GM23338 (cell line): Measurements from ENCODE around the gene ALG5. TPM values are rescaled to one million over a fixed set of nuclear protein-coding genes. Genes with fewer than 3 reads are reported as not detected.

Experiments used
- ATAC-seq: fragments of 200-7000 bp; cut with Tn5 transposase; 3 replicates; pipeline ENCODE4 v1.9.1; 2020
- DNase-seq: peaks from one replicate; pipeline ENCODE4 v3.0.0-alpha.2; 2015; ENCODE audit warnings: low spot score
- H2AFZ ChIP-seq: fragments of 200-600 bp; sonication (generic); 2 replicates; pipeline ENCODE4 v1.8.0; 2016; ENCODE audit warnings: antibody characterized with exemption, mild to moderate bottlenecking, moderate library complexity
- H3F3A ChIP-seq: fragments of 200-600 bp; sonication (generic); replicated peaks from 2 replicates; pipeline ENCODE4 v1.8.0; 2017; ENCODE audit warnings: antibody characterized with exemption, mixed run types, low read depth
- H3K27ac ChIP-seq: fragments of 200-600 bp; sonication (generic); 2 replicates; pipeline ENCODE4 v1.6.1; 2016; ENCODE audit warnings: low read depth
- H3K27me3 ChIP-seq: fragments of 200-600 bp; sonication (generic); 2 replicates; pipeline ENCODE4 v1.8.0; 2016; ENCODE audit warnings: mild to moderate bottlenecking, mixed run types, moderate library complexity; ENCODE audit not compliant: insufficient read depth
- H3K36me3 ChIP-seq: fragments of 200-600 bp; sonication (generic); 2 replicates; pipeline ENCODE4 v1.8.0; 2016; ENCODE audit warnings: mild to moderate bottlenecking; ENCODE audit not compliant: insufficient read depth
- H3K4me1 ChIP-seq: fragments of 200-600 bp; sonication (generic); 2 replicates; pipeline ENCODE4 v1.8.0; 2016; ENCODE audit warnings: mild to moderate bottlenecking, moderate library complexity; ENCODE audit not compliant: insufficient read depth
- H3K4me2 ChIP-seq: fragments of 200-600 bp; sonication (generic); 2 replicates; pipeline ENCODE4 v1.7.1; 2017; ENCODE audit warnings: mixed run types
- H3K4me3 ChIP-seq: fragments of 200-600 bp; sonication (generic); 2 replicates; pipeline ENCODE4 v1.6.1; 2016; ENCODE audit warnings: mixed run types
- H3K79me2 ChIP-seq: fragments of 200-600 bp; sonication (generic); replicated peaks from 2 replicates; pipeline ENCODE4 v1.8.0; 2017; ENCODE audit warnings: mild to moderate bottlenecking; ENCODE audit not compliant: insufficient read depth
- H3K9me2 ChIP-seq: fragments of 200-600 bp; sonication (generic); 2 replicates; pipeline ENCODE4 v1.8.0; 2017; ENCODE audit not compliant: insufficient read depth
- H4K20me1 ChIP-seq: fragments of 200-600 bp; sonication (generic); replicated peaks from 2 replicates; pipeline ENCODE4 v1.8.0; 2017; ENCODE audit warnings: mild to moderate bottlenecking; ENCODE audit not compliant: insufficient read depth
- H3K27ac Mint-ChIP-seq: 2 replicates; pipeline ENCODE4 v1.8.0; 2020; ENCODE audit warnings: inconsistent platforms, mild to moderate bottlenecking, moderate library complexity, mixed read lengths
- H3K27me3 Mint-ChIP-seq: 3 replicates; pipeline ENCODE4 v1.8.0; 2022; ENCODE audit warnings: low read depth, mild to moderate bottlenecking, moderate library complexity, mixed read lengths, inconsistent platforms; ENCODE audit not compliant: insufficient read depth, poor library complexity
- H3K36me3 Mint-ChIP-seq: 3 replicates; pipeline ENCODE4 v1.8.0; 2021; ENCODE audit warnings: low read depth, mild to moderate bottlenecking, inconsistent platforms, moderate library complexity, mixed read lengths
- H3K4me1 Mint-ChIP-seq: 3 replicates; pipeline ENCODE4 v1.8.0; 2020; ENCODE audit warnings: mild to moderate bottlenecking, inconsistent platforms, mixed read lengths
- H3K4me3 Mint-ChIP-seq: 3 replicates; pipeline ENCODE4 v1.8.0; 2021; ENCODE audit warnings: moderate library complexity, mild to moderate bottlenecking, inconsistent platforms, mixed read lengths
- H3K9me3 Mint-ChIP-seq: 3 replicates; pipeline ENCODE4 v1.8.0; 2020; ENCODE audit warnings: moderate library complexity, mild to moderate bottlenecking, inconsistent platforms, mixed read lengths
- CREB1 ChIP-seq: fragments of 250-450 bp; sonication (Bioruptor Pico); IDR thresholded peaks from 2 replicates; pipeline ENCODE4 v1.5.0; 2020; ENCODE audit warnings: low read depth, mild to moderate bottlenecking, moderate library complexity
- EZH2phosphoT487 ChIP-seq: fragments of 200-600 bp; sonication (generic); IDR thresholded peaks from one replicate; pipeline ENCODE4 v1.8.1; 2018; ENCODE audit warnings: antibody characterized with exemption; ENCODE audit not compliant: unreplicated experiment
- JUNB ChIP-seq: IDR thresholded peaks from one replicate; pipeline ENCODE4 v1.6.1; 2016; ENCODE audit warnings: antibody characterized with exemption; ENCODE audit not compliant: unreplicated experiment
- NANOG ChIP-seq: IDR thresholded peaks from 2 replicates; pipeline ENCODE4 v1.6.1; 2016; ENCODE audit warnings: antibody characterized with exemption, borderline replicate concordance
- POLR2AphosphoS5 ChIP-seq: IDR thresholded peaks from 2 replicates; pipeline ENCODE4 v1.6.1; 2016; ENCODE audit warnings: antibody characterized with exemption, low read depth
- STAT1 ChIP-seq: IDR thresholded peaks from one replicate; pipeline ENCODE4 v1.6.1; 2016; ENCODE audit warnings: antibody characterized with exemption; ENCODE audit not compliant: unreplicated experiment
- ZNF114 ChIP-seq: fragments of 250-450 bp; sonication (Bioruptor Pico); IDR thresholded peaks from 2 replicates; pipeline ENCODE4 v1.5.0; 2020; ENCODE audit warnings: mild to moderate bottlenecking, moderate library complexity
- ZNF331 ChIP-seq: fragments of 250-450 bp; sonication (Bioruptor Pico); IDR thresholded peaks from 2 replicates; pipeline ENCODE4 v1.5.0; 2020; ENCODE audit warnings: low read depth, mild to moderate bottlenecking, moderate library complexity
- polyA plus RNA-seq: library from polyadenylated mRNA; unstranded; fragments of >200 nt; fragmentation: Nextera tagmentation; extraction: Ambion mirVana; gene quantifications from 2 replicates; pipeline ENCODE4 v1.2.1, GENCODE V29; 2016
- total RNA-seq: library from RNA; depleted of rRNA; stranded (reverse); fragments of >200 nt; shearing (Covaris generic); gene quantifications from 2 replicates; pipeline ENCODE4 v1.2.3, GENCODE V29; 2014
- TF ChIP-seq, protein P1 (sequence below): fragments of 250-450 bp; sonication (Bioruptor Pico); IDR thresholded peaks from 2 replicates; pipeline ENCODE4 v1.5.0; 2020; ENCODE audit warnings: mild to moderate bottlenecking, moderate library complexity

The ALG5 gene
- total and polyA plus RNA-seq, 2 experiments from 2014 or later = 15.6 to 34.0 TPM

DNA sequence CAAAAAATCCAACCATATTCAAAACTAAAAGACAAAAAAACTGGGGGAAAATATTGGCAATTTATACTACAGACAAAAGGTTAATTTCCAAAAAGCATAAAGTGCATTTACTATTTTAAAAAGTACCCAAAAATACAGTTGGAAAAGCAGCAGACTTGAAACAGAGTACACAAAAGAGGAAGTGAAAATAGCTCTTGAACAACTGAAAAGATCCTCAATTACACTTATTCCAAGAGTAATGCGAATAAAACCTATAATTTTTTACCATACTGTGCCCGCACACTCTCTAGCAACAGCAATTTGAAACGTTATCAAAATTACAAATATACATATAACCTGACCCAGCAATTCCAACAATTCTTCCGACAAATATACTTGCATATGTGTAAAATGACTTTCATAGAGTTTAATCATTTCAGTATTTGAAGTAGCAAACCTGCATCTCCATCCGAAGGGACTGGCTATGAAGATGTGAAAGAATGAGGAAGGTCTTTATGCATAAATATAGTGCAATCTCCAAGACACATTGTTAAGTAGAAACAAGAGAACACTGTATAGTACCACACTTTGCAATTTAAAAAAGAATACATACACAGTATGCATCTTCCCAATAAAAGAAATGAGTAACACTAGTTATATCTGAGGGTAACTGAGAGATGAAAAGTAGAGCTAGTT is 25.4 kb downstream of the ALG5 start (continued):
- TF ChIP-seq ZNF331 (no peak), ZNF114 (CRISPR knock-in tag) (no peak)
- TF ChIP-seq, protein P1, sequence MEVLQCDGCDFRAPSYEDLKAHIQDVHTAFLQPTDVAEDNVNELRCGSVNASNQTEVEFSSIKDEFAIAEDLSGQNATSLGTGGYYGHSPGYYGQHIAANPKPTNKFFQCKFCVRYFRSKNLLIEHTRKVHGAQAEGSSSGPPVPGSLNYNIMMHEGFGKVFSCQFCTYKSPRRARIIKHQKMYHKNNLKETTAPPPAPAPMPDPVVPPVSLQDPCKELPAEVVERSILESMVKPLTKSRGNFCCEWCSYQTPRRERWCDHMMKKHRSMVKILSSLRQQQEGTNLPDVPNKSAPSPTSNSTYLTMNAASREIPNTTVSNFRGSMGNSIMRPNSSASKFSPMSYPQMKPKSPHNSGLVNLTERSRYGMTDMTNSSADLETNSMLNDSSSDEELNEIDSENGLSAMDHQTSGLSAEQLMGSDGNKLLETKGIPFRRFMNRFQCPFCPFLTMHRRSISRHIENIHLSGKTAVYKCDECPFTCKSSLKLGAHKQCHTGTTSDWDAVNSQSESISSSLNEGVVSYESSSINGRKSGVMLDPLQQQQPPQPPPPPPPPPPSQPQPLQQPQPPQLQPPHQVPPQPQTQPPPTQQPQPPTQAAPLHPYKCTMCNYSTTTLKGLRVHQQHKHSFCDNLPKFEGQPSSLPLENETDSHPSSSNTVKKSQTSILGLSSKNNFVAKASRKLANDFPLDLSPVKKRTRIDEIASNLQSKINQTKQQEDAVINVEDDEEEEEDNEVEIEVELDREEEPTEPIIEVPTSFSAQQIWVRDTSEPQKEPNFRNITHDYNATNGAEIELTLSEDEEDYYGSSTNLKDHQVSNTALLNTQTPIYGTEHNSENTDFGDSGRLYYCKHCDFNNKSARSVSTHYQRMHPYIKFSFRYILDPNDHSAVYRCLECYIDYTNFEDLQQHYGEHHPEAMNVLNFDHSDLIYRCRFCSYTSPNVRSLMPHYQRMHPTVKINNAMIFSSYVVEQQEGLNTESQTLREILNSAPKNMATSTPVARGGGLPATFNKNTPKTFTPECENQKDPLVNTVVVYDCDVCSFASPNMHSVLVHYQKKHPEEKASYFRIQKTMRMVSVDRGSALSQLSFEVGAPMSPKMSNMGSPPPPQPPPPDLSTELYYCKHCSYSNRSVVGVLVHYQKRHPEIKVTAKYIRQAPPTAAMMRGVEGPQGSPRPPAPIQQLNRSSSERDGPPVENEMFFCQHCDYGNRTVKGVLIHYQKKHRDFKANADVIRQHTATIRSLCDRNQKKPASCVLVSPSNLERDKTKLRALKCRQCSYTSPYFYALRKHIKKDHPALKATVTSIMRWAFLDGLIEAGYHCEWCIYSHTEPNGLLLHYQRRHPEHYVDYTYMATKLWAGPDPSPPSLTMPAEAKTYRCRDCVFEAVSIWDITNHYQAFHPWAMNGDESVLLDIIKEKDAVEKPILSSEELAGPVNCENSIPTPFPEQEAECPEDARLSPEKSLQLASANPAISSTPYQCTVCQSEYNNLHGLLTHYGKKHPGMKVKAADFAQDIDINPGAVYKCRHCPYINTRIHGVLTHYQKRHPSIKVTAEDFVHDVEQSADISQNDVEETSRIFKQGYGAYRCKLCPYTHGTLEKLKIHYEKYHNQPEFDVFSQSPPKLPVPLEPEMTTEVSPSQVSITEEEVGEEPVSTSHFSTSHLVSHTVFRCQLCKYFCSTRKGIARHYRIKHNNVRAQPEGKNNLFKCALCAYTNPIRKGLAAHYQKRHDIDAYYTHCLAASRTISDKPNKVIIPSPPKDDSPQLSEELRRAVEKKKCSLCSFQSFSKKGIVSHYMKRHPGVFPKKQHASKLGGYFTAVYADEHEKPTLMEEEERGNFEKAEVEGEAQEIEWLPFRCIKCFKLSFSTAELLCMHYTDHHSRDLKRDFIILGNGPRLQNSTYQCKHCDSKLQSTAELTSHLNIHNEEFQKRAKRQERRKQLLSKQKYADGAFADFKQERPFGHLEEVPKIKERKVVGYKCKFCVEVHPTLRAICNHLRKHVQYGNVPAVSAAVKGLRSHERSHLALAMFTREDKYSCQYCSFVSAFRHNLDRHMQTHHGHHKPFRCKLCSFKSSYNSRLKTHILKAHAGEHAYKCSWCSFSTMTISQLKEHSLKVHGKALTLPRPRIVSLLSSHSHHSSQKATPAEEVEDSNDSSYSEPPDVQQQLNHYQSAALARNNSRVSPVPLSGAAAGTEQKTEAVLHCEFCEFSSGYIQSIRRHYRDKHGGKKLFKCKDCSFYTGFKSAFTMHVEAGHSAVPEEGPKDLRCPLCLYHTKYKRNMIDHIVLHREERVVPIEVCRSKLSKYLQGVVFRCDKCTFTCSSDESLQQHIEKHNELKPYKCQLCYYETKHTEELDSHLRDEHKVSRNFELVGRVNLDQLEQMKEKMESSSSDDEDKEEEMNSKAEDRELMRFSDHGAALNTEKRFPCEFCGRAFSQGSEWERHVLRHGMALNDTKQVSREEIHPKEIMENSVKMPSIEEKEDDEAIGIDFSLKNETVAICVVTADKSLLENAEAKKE = no peak

DNA sequence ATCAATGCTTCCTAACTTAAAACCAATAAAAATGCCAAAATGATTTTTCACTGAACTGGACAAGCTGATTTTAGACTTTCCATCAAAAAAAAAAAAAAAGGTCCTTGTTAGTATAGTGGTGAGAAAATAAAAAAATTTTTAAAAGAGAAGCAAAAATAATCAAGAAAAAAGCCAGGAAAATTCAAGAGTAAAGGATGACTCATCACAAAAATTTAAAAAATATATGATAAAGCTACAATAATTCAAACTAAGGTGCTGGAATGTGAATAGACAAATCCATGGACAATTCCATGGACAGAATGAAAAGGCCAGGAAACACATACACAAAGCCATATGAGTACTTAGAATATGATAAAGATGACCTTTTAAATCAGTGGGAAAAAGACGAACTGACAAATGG is 26.1 kb downstream of the ALG5 start:
- Mint-ChIP-seq H3K27ac (no peak overlapping the region), H3K36me3 (peaks cover 60% of the 10 kb centered on the region), H3K27me3 (no peaks in the 10 kb centered on the region), H3K4me3 (no peak overlapping the region), H3K4me1 (no peaks in the 10 kb centered on the region), H3K9me3 (peaks cover 5% of the 10 kb centered on the region; the same call in 2 of the 3 replicates)
- ATAC-seq = no peak
- H3K79me2 ChIP-seq = no peaks in the 10 kb centered on the region; the same call in 1 of the 2 replicates
- no peaks in the 10 kb centered on the region for H4K20me1 ChIP-seq
- no peaks in the 10 kb centered on the region for H3K27me3 ChIP-seq
- no peak overlapping the region for H3K4me2 ChIP-seq
- no peak overlapping the region for H3K27ac ChIP-seq
- peaks cover 14% of the 10 kb centered on the region; the same call in 1 of the 2 replicates for H3K36me3 ChIP-seq
- no peaks in the 10 kb centered on the region for H3F3A ChIP-seq
- H3K4me1 ChIP-seq = no peaks in the 10 kb centered on the region
- no peaks in the 10 kb centered on the region for H3K9me2 ChIP-seq
- no peak overlapping the region for H3K4me3 ChIP-seq
- H2AFZ ChIP-seq = no peak overlapping the region
- DNase-seq = no peak
- TF ChIP-seq POLR2AphosphoS5 = no peak
- TF ChIP-seq ZNF114 (CRISPR knock-in tag) = no peak
- no peak for TF ChIP-seq NANOG
- no peak for TF ChIP-seq EZH2phosphoT487
- TF ChIP-seq STAT1 = no peak
- no peak for TF ChIP-seq JUNB
- TF ChIP-seq CREB1 = no peak
- TF ChIP-seq, protein P1 = no peak
